ENCODE results near the gene ATP11A.

DNA sequence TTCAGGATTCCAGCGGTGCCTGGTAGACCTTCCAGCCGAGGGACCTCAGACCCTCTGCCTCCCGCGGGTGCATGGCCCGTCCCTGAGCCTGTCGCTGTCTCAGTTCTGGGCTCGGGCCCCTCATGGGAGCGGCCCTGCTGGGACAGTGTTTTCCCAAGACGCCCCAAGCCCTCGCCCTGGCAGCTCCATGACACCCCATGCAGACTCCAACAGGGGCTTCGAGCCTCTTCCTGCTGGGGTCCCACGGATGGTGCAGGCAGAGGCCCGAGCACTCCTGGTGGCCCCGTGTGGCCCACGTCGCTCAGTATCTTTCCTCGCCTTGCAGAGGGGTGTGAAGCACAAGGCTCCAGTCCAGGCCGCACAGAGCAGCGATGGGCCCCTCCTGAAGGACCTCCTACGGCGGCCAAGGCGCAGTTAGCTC, 190.4 kb downstream of the ATP11A start:
- TF ChIP-seq, protein P1, sequence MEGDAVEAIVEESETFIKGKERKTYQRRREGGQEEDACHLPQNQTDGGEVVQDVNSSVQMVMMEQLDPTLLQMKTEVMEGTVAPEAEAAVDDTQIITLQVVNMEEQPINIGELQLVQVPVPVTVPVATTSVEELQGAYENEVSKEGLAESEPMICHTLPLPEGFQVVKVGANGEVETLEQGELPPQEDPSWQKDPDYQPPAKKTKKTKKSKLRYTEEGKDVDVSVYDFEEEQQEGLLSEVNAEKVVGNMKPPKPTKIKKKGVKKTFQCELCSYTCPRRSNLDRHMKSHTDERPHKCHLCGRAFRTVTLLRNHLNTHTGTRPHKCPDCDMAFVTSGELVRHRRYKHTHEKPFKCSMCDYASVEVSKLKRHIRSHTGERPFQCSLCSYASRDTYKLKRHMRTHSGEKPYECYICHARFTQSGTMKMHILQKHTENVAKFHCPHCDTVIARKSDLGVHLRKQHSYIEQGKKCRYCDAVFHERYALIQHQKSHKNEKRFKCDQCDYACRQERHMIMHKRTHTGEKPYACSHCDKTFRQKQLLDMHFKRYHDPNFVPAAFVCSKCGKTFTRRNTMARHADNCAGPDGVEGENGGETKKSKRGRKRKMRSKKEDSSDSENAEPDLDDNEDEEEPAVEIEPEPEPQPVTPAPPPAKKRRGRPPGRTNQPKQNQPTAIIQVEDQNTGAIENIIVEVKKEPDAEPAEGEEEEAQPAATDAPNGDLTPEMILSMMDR (conservative IDR thresholded peaks at IDR 0.05; ENCODE audit: low read depth in 2 of 2): no peak
- no peak for TF ChIP-seq POLR2AphosphoS5 (IDR thresholded peaks at IDR 0.05; ENCODE audit: low read depth)
- TF ChIP-seq EZH2 (IDR thresholded peaks at IDR 0.05; ENCODE audit: low read depth, unreplicated experiment): no peak
- TF ChIP-seq EZH2phosphoT487 (IDR thresholded peaks at IDR 0.05; ENCODE audit: unreplicated experiment): no peak
- TF ChIP-seq CREB1 (CRISPR knock-in tag; IDR thresholded peaks at IDR 0.05; ENCODE audit: low read depth): no peak
- TF ChIP-seq, protein P2, sequence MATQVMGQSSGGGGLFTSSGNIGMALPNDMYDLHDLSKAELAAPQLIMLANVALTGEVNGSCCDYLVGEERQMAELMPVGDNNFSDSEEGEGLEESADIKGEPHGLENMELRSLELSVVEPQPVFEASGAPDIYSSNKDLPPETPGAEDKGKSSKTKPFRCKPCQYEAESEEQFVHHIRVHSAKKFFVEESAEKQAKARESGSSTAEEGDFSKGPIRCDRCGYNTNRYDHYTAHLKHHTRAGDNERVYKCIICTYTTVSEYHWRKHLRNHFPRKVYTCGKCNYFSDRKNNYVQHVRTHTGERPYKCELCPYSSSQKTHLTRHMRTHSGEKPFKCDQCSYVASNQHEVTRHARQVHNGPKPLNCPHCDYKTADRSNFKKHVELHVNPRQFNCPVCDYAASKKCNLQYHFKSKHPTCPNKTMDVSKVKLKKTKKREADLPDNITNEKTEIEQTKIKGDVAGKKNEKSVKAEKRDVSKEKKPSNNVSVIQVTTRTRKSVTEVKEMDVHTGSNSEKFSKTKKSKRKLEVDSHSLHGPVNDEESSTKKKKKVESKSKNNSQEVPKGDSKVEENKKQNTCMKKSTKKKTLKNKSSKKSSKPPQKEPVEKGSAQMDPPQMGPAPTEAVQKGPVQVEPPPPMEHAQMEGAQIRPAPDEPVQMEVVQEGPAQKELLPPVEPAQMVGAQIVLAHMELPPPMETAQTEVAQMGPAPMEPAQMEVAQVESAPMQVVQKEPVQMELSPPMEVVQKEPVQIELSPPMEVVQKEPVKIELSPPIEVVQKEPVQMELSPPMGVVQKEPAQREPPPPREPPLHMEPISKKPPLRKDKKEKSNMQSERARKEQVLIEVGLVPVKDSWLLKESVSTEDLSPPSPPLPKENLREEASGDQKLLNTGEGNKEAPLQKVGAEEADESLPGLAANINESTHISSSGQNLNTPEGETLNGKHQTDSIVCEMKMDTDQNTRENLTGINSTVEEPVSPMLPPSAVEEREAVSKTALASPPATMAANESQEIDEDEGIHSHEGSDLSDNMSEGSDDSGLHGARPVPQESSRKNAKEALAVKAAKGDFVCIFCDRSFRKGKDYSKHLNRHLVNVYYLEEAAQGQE (IDR thresholded peaks at IDR 0.05; ENCODE audit: unreplicated experiment): no peak
- no peak for TF ChIP-seq JUNB (IDR thresholded peaks at IDR 0.05; ENCODE audit: unreplicated experiment)
- no peak for TF ChIP-seq ZNF114 (CRISPR knock-in tag; IDR thresholded peaks at IDR 0.05)
- TF ChIP-seq, protein P3, sequence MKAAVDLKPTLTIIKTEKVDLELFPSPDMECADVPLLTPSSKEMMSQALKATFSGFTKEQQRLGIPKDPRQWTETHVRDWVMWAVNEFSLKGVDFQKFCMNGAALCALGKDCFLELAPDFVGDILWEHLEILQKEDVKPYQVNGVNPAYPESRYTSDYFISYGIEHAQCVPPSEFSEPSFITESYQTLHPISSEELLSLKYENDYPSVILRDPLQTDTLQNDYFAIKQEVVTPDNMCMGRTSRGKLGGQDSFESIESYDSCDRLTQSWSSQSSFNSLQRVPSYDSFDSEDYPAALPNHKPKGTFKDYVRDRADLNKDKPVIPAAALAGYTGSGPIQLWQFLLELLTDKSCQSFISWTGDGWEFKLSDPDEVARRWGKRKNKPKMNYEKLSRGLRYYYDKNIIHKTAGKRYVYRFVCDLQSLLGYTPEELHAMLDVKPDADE (IDR thresholded peaks at IDR 0.05): no peak
- TF ChIP-seq NANOG (IDR thresholded peaks at IDR 0.05; ENCODE audit: borderline replicate concordance): no peak
- no peak for TF ChIP-seq STAT1 (IDR thresholded peaks at IDR 0.05; ENCODE audit: unreplicated experiment)
- no peak for TF ChIP-seq ZNF462 (CRISPR knock-in tag; IDR thresholded peaks at IDR 0.05)

Data from GM23338 (cell line).